OCI-LY1 (cell line): Measurements from ENCODE around the gene FAM32A.
A peak's percentile ranks its signal among the peaks of the same experiment; 100 is the strongest.

Source experiments
- H2AFZ ChIP-seq: fragments of 200-600 bp; sonication (generic), shearing (Covaris generic); 2 replicates; pipeline ENCODE4 v1.6.0; 2014; ENCODE audit warnings: antibody characterized with exemption, mild to moderate bottlenecking, low read length
- H3F3A ChIP-seq: fragments of 200-600 bp; sonication (generic), shearing (Covaris generic); 2 replicates; pipeline ENCODE4 v1.6.0; 2014; ENCODE audit warnings: mild to moderate bottlenecking, antibody characterized with exemption, low read length, moderate library complexity; ENCODE audit not compliant: insufficient read depth
- H3K27ac ChIP-seq: fragments of 200-600 bp; sonication (generic); 2 replicates; pipeline ENCODE4 v1.5.1; 2014; ENCODE audit warnings: low read length, mixed run types, mild to moderate bottlenecking, low read depth; ENCODE audit not compliant: poor library complexity, severe bottlenecking
- H3K27me3 ChIP-seq: fragments of 200-600 bp; sonication (generic); 2 replicates; pipeline ENCODE4 v1.6.0; 2014; ENCODE audit warnings: antibody characterized with exemption, mild to moderate bottlenecking, low read length, moderate library complexity; ENCODE audit not compliant: insufficient read depth
- H3K36me3 ChIP-seq: fragments of 200-600 bp; sonication (generic); 2 replicates; pipeline ENCODE4 v1.6.1; 2014; ENCODE audit warnings: mild to moderate bottlenecking, antibody characterized with exemption, low read length, moderate library complexity, mixed read lengths; ENCODE audit not compliant: insufficient read depth
- H3K4me1 ChIP-seq: fragments of 200-600 bp; sonication (generic); 2 replicates; pipeline ENCODE4 v1.5.1; 2014; ENCODE audit warnings: mild to moderate bottlenecking, low read length, moderate library complexity; ENCODE audit not compliant: insufficient read depth, severe bottlenecking
- H3K4me2 ChIP-seq: fragments of 200-600 bp; sonication (generic), shearing (Covaris generic); 2 replicates; pipeline ENCODE4 v1.6.1; 2014; ENCODE audit warnings: low read length
- H3K4me3 ChIP-seq: fragments of 200-600 bp; sonication (generic); 2 replicates; pipeline ENCODE4 v1.5.1; 2014; ENCODE audit warnings: low read length, low read depth, mild to moderate bottlenecking, mixed read lengths; ENCODE audit not compliant: poor library complexity, severe bottlenecking
- H3K79me2 ChIP-seq: fragments of 200-600 bp; shearing (Covaris generic); 2 replicates; pipeline ENCODE4 v1.6.1; 2016; ENCODE audit warnings: mixed run types, low read length, mixed read lengths; ENCODE audit not compliant: insufficient read depth
- H3K9ac ChIP-seq: fragments of 200-600 bp; sonication (generic), shearing (Covaris generic); 2 replicates; pipeline ENCODE4 v1.6.1; 2014; ENCODE audit warnings: mild to moderate bottlenecking, low read length, mixed read lengths
- H3K9me2 ChIP-seq: fragments of 200-600 bp; sonication (generic), shearing (Covaris generic); 2 replicates; pipeline ENCODE4 v1.6.1; 2014; ENCODE audit warnings: low read depth, mild to moderate bottlenecking, low read length, mixed read lengths
- H3K9me3 ChIP-seq: fragments of 200-600 bp; shearing (Covaris generic); 2 replicates; pipeline ENCODE4 v1.6.1; 2014; ENCODE audit warnings: low read length, mixed read lengths
- H4K20me1 ChIP-seq: fragments of 200-600 bp; sonication (generic), shearing (Covaris generic); 2 replicates; pipeline ENCODE4 v1.6.0; 2016; ENCODE audit warnings: mild to moderate bottlenecking, low read length; ENCODE audit not compliant: insufficient read depth
- CTCF ChIP-seq: fragments of 200-600 bp; sonication (generic), shearing (Covaris generic); IDR thresholded peaks from 2 replicates; pipeline ENCODE4 v1.5.1; 2017; ENCODE audit warnings: mild to moderate bottlenecking, antibody characterized with exemption, low read length, moderate library complexity, mixed read lengths
- EZH2 ChIP-seq: fragments of 200-600 bp; sonication (generic), shearing (Covaris generic); IDR thresholded peaks from 2 replicates; pipeline ENCODE4 v1.8.0; 2017; ENCODE audit warnings: borderline replicate concordance, mixed run types, mild to moderate bottlenecking, antibody characterized with exemption, low read length, moderate library complexity, mixed read lengths

FAM32A gene

GRCh38 chr19:16180611-16181010 is 4.6 kb upstream of the FAM32A start:
- Histone ChIP-seq H3K4me3 (no peak overlapping the region), H3K4me1 (peaks cover 18% of the 10 kb centered on the region), H3K4me2 (no peak overlapping the region), H4K20me1 (no peaks in the 10 kb centered on the region), H3K27me3 (no peaks in the 10 kb centered on the region; the same call in 1 of the 2 replicates), H3K27ac (no peak overlapping the region), H3K9me2 (no peaks in the 10 kb centered on the region), H3K9ac (no peak overlapping the region), H3K36me3 (no peaks in the 10 kb centered on the region; the same call in 1 of the 2 replicates), H3K9me3 (no peaks in the 10 kb centered on the region), H3F3A (no peaks in the 10 kb centered on the region; the same call in 1 of the 2 replicates), H3K79me2 (no peaks in the 10 kb centered on the region), H2AFZ (no peak overlapping the region)
- TF ChIP-seq EZH2 (no peak), CTCF (no peak)

GRCh38 chr19:16184665-16185122 is 516 bp upstream of the FAM32A start:
- no peak for TF ChIP-seq EZH2
- TF ChIP-seq CTCF: no peak
- Histone ChIP-seq H3K4me2 (peak overlapping the region; percentile 85), H3K9me3 (no peaks in the 10 kb centered on the region), H4K20me1 (no peaks in the 10 kb centered on the region), H3K36me3 (peaks cover 23% of the 10 kb centered on the region; the same call in 1 of the 2 replicates), H3K4me1 (peaks cover 29% of the 10 kb centered on the region), H3K4me3 (peak overlapping the region; percentile 86), H3K27ac (no peak overlapping the region), H3K79me2 (no peaks in the 10 kb centered on the region), H3K9me2 (no peaks in the 10 kb centered on the region), H3K9ac (peak overlapping the region; percentile 36; the same call in 1 of the 2 replicates), H2AFZ (peak overlapping the region; percentile 34; the same call in 1 of the 2 replicates), H3F3A (no peaks in the 10 kb centered on the region; the same call in 1 of the 2 replicates), H3K27me3 (no peaks in the 10 kb centered on the region; the same call in 1 of the 2 replicates)

- no peaks in the 10 kb centered on the region for H3K79me2 ChIP-seq
- H4K20me1 ChIP-seq: no peaks in the 10 kb centered on the region
- no peaks in the 10 kb centered on the region for H3K9me2 ChIP-seq
- no peaks in the 10 kb centered on the region for H3K9me3 ChIP-seq
- peak overlapping the region; percentile 86 for H3K4me3 ChIP-seq
- no peaks in the 10 kb centered on the region for H3K27me3 ChIP-seq
- H3K36me3 ChIP-seq: peaks cover 33% of the 10 kb centered on the region
- peaks cover 29% of the 10 kb centered on the region for H3K4me1 ChIP-seq
- H3K4me2 ChIP-seq: peak overlapping the region; percentile 85
- peak overlapping the region; percentile 87 for H3K9ac ChIP-seq
- no peak overlapping the region for H2AFZ ChIP-seq
- no peaks in the 10 kb centered on the region; the same call in 1 of the 2 replicates for H3F3A ChIP-seq
- TF ChIP-seq CTCF (peak; percentile 48; the same call in 1 of the 2 replicates), EZH2 (no peak)
- peak overlapping the region; percentile 30 for H3K27ac ChIP-seq
Observed at GRCh38 chr19:16185768-16186123, 536 bp downstream of the FAM32A start.
